Measurements from ENCODE around the gene GATAD2A. TPM values are rescaled to one million over a fixed set of nuclear protein-coding genes. Genes with fewer than 3 reads are reported as not detected.

Gene GATAD2A
- total RNA-seq, 1 experiment from 2014 or later = 189 TPM

DNA sequence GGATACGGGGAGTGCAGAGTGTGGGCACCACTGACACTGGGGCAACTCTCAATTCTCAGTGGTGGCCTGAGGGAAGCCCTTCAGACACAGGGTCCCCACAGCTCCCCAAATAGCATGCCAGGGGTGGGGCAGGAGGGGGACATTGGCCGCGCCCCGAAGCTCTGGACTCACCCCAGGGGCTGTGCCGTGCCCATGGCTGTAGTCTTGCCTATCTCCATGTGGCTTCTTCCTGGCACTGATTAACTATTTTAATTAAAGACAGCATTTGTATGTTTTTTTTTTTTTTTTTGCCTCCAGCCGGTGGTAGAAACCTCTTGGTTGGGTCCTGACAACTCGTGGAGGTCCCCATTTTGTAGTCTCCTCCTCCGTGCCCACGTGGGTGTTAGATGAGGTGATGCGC lies 23.3 kb downstream of the GATAD2A start:
- Histone ChIP-seq H3K23ac (ENCODE audit: insufficient read length, low read depth, low read length) (no peak overlapping the region), H2BK5ac (ENCODE audit: insufficient read length, low read length) (no peak overlapping the region), H3K9ac (ENCODE audit: extremely low read depth, insufficient read length, low read length) (no peak overlapping the region), H3K79me1 (ENCODE audit: insufficient read depth, low read depth, low read length, poor library complexity, severe bottlenecking) (peaks cover 28% of the 10 kb centered on the region), H3K4ac (ENCODE audit: low read depth, low read length) (no peak overlapping the region), H2AFZ (ENCODE audit: low read length) (no peak overlapping the region), H2AK5ac (ENCODE audit: insufficient read length, low read length) (no peak overlapping the region), H3K23me2 (ENCODE audit: insufficient read length, low read depth, low read length, poor library complexity, severe bottlenecking) (no peaks in the 10 kb centered on the region), H3K9me3 (ENCODE audit: control insufficient read depth, low read depth, low read length) (no peaks in the 10 kb centered on the region), H3K14ac (ENCODE audit: insufficient read depth, low read length) (no peak overlapping the region), H2BK20ac (ENCODE audit: low read depth, low read length, poor library complexity, severe bottlenecking) (no peak overlapping the region), H3T11ph (ENCODE audit: low read length) (no peak overlapping the region), H4K91ac (ENCODE audit: insufficient read length, low read depth, low read length) (no peak overlapping the region), H3K4me1 (ENCODE audit: insufficient read depth, low read length) (peaks cover 2% of the 10 kb centered on the region; the same call in 1 of the 2 replicates), H3K27me3 (ENCODE audit: insufficient read depth, low read length) (no peaks in the 10 kb centered on the region), H3K56ac (ENCODE audit: insufficient read length, low read depth, low read length) (no peak overlapping the region), H3K4me2 (ENCODE audit: insufficient read depth, insufficient read length, low read length) (no peak overlapping the region), H2BK12ac (ENCODE audit: insufficient read length, low read depth, low read length) (no peak overlapping the region), H4K20me1 (ENCODE audit: control insufficient read depth, insufficient read depth, insufficient read length) (peaks cover 3% of the 10 kb centered on the region), H3K18ac (ENCODE audit: insufficient read length, low read depth, low read length) (no peak overlapping the region), H3K27ac (ENCODE audit: insufficient read length, low read depth, low read length) (no peak overlapping the region), H2BK120ac (ENCODE audit: low read depth, low read length, poor library complexity, severe bottlenecking) (no peak overlapping the region), H3K79me2 (ENCODE audit: insufficient read depth, low read length) (peaks cover 74% of the 10 kb centered on the region; the same call in 1 of the 2 replicates), H2BK15ac (ENCODE audit: low read depth, low read length) (no peak overlapping the region), H4K8ac (replicated peaks; ENCODE audit: insufficient read length, low read depth, low read length) (no peak overlapping the region), H4K5ac (ENCODE audit: insufficient read length, low read depth, low read length) (no peak overlapping the region)
- H3K27ac Mint-ChIP-seq = peak overlapping the region in 2 of 3 experiments; percentile 57 to 86; a peak in 1 of 7 replicates
- no peak for DNase-seq
- H3K9me3 Mint-ChIP-seq = no peaks in the 10 kb centered on the region
- no peak overlapping the region for H3K4me3 Mint-ChIP-seq
- WGBS (ENCODE audit: extremely low coverage, insufficient read length, low lambda C conversion rate) = no CpG with 5 or more reads among the region's 10 CpGs
- 0 out of 2 replicates have a peak, but pooled peaks cover 1% of the 10 kb centered on the region for H3K27me3 Mint-ChIP-seq (ENCODE audit: low read depth)
- H3K36me3 Mint-ChIP-seq (ENCODE audit: insufficient read depth in 1 of 3, low read depth in 3 of 3) = peaks cover 0 to 11% (median 2%) of the 10 kb centered on the region in 3 experiments; a peak in 5 of 7 replicates
- TF ChIP-seq, protein P1, sequence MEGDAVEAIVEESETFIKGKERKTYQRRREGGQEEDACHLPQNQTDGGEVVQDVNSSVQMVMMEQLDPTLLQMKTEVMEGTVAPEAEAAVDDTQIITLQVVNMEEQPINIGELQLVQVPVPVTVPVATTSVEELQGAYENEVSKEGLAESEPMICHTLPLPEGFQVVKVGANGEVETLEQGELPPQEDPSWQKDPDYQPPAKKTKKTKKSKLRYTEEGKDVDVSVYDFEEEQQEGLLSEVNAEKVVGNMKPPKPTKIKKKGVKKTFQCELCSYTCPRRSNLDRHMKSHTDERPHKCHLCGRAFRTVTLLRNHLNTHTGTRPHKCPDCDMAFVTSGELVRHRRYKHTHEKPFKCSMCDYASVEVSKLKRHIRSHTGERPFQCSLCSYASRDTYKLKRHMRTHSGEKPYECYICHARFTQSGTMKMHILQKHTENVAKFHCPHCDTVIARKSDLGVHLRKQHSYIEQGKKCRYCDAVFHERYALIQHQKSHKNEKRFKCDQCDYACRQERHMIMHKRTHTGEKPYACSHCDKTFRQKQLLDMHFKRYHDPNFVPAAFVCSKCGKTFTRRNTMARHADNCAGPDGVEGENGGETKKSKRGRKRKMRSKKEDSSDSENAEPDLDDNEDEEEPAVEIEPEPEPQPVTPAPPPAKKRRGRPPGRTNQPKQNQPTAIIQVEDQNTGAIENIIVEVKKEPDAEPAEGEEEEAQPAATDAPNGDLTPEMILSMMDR (conservative IDR thresholded peaks at IDR 0.05) = no peak
- H3K4me1 Mint-ChIP-seq = peaks cover 44 to 45% of the 10 kb centered on the region in 2 experiments
